Muscle layer of duodenum (tissue), 2 donors: ENCODE results near the gene RTN4R.
"Not testable (repeated sequence)": the region's sequence is repeated elsewhere in the genome, so short reads cannot be mapped to it uniquely, and the experiment has no call there.

Source experiments
- H3K27ac ChIP-seq: one replicate; pipeline ENCODE4 v1.7.0; 2013; ENCODE audit warnings: mild to moderate bottlenecking, low read length
- H3K27me3 ChIP-seq: one replicate; pipeline ENCODE4 v1.7.0; 2013; ENCODE audit warnings: low read depth, mild to moderate bottlenecking, control low read depth, low read length
- H3K36me3 ChIP-seq, 2 donors: one replicate each; pipeline ENCODE4 v1.7.0; 2013; ENCODE audit warnings: low read length in 2 of 2, control low read depth in 1 of 2, mild to moderate bottlenecking in 1 of 2; ENCODE audit not compliant: insufficient read depth in 2 of 2, control insufficient read depth in 1 of 2
- H3K4me1 ChIP-seq, 2 donors: one replicate each; pipeline ENCODE4 v1.7.0; 2013; ENCODE audit warnings: low read length in 2 of 2, mild to moderate bottlenecking in 2 of 2, control low read depth in 1 of 2, moderate library complexity in 1 of 2; ENCODE audit not compliant: insufficient read depth in 2 of 2, control insufficient read depth in 1 of 2
- H3K4me3 ChIP-seq, 2 donors: one replicate each; pipeline ENCODE4 v1.7.0; 2013; ENCODE audit warnings: low read length in 2 of 2, low read depth in 1 of 2, mild to moderate bottlenecking in 1 of 2
- H3K9me3 ChIP-seq, 2 donors: one replicate each; pipeline ENCODE4 v1.7.0; 2013; ENCODE audit warnings: low read length in 2 of 2, control low read depth in 1 of 2, mild to moderate bottlenecking in 1 of 2; ENCODE audit not compliant: control insufficient read depth in 1 of 2
- donor health status: healthy.

Gene RTN4R

DNA sequence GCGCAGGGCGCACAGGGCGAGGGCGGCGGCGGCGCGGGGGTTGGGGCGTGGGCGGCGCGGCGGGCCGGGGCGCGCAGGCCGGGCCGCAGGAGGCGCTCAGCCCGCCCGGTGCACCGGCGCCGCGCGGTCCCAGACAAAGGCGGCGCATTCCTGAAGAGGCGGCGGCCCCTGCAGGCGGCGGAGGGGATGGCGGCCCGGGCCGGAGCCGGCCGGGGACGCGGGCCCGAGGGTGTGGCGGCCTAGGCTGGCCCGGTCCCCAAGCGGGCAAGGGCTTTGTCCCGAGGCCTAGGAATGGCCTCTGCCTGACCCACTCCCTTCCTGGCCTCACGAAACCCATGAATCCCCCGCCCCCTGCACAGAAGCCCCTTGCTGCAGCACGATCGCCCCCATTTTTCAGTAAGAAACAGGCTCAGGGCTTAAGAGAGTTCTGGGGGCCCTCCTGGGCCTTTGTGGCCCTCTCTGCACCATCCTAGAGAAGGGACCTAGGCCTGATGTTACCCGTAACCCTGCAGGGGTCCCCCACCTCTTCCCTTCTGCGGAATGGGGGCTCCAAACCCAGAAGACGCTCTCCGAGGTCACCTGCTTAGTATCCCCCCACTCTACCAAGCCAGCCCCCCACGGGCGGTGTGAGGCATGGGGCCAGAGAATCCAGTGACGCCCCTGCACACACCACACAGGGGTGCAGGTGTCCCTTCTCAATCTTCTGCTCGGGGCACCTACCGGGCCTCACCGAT is at the start of gene RTN4R:
TSS of gene RTN4R (minus strand) at position 40 of the 734 bp plus-strand sequence. CDS start 226 bp downstream, outside the sequence.
- Histone ChIP-seq H3K27ac (no peak within 1 kb of the TSS), H3K4me1 (peaks cover 0 to 10% of the 10 kb centered on the region in 2 donors), H3K9me3 (no peaks in the 10 kb centered on the region), H3K4me3 (peak within 1 kb of the TSS in 1 of 2 donors; percentile 49), H3K36me3 (no peaks in the 10 kb centered on the region), H3K27me3 (peaks cover 4% of the 10 kb centered on the region)

DNA sequence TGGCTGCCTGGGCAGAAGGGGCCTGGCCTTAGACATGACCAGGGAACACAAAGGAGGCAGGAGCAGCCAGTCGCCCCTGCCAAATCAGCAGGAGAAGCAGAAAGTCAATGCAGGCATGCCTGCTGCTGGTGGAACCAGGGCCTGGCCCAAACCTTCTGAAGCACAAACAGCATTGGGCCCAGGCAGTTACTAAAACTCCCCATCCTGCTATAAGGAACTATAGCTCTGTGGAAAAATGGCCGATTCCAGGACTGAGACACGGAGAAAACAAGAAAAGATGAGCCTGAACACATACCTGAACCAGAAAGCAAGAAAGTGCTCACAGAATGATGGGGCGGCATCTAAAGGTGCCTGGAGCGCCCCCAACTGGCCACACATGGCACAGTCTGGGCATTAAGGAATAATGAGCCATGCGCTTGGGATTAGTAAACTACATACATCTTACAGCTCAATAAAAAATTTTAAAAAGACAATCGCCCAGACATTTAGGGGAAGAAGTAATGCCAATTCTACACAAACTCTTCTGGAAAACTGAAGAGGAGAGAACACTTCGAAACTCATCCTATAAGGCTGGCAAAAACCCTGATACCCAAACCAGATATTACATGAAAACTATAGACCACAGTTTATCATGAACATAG is 49.4 kb upstream of the RTN4R start:
- not testable (repeated sequence) for H3K27ac ChIP-seq, H3K36me3 ChIP-seq, H3K27me3 ChIP-seq, H3K9me3 ChIP-seq, H3K4me3 ChIP-seq
- peaks cover 4 to 33% of the 10 kb centered on the region in 2 donors for H3K4me1 ChIP-seq

DNA sequence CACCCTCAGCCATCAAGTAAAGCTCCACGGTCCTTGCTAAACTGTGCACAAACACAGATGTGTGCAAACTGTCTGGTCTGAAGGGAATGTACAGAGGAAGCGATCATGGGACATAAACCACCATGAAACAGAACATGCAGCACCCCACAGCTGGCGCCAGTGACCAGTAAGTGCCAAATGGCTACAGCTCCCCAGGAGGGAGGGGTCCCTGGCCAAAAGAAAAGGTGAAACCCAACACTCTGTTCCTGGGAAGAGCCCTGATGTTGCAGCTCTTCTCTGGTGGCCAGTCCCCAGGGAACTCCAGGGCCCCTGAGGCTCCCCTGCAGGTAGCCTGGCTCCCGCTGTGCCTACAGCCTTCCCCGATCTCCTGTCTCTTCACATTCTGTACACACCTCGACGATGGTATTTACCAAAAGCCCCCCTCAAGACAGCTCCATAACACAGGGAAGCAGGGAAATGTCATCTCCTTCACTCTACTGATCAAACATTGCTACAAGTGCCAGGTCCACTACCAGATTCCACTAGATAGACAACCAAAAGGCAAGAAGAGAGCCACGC is 48.8 kb upstream of the RTN4R start:
- Histone ChIP-seq H3K4me3 (no peak overlapping the region), H3K36me3 (peaks cover 0 to 4% of the 10 kb centered on the region in 2 donors), H3K9me3 (no peaks in the 10 kb centered on the region), H3K27me3 (no peaks in the 10 kb centered on the region), H3K27ac (no peak overlapping the region), H3K4me1 (peaks cover 4 to 33% of the 10 kb centered on the region in 2 donors)

DNA sequence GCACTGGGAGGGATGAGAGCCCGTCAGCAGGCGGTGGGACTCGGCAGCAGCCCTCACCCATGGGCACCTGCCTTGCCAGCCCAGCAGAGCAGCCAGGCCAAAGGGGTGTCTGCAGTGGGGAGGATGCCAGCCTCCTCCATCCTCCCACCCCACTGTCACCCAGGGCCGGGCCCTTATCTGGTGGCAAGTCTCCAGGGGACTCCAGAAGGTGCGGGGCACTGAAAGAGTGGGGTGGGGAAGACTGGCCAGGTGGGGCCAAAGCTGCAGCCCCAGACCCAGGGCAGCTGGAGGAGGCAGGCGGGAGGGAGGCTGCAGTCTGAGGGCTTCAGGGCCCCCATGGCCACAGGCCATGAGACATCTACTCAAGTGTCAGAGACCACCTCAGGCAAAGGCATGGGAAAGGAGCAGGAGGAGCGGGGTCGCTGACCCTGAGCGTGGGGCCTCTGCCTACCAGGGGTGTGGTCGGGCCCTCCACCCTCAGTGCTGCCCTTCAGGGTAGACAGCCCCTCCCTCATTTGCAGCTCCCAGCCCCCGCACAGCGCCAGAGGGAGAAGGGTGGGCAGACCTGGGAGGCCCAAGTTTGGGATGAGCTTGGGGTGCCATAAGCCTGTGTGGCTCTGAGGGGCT is 48.2 kb upstream of the RTN4R start:
- Histone ChIP-seq H3K9me3 (no peaks in the 10 kb centered on the region), H3K27me3 (no peaks in the 10 kb centered on the region), H3K36me3 (peaks cover 0 to 4% of the 10 kb centered on the region in 2 donors), H3K4me1 (peaks cover 4 to 28% of the 10 kb centered on the region in 2 donors), H3K4me3 (no peak overlapping the region), H3K27ac (no peak overlapping the region)

DNA sequence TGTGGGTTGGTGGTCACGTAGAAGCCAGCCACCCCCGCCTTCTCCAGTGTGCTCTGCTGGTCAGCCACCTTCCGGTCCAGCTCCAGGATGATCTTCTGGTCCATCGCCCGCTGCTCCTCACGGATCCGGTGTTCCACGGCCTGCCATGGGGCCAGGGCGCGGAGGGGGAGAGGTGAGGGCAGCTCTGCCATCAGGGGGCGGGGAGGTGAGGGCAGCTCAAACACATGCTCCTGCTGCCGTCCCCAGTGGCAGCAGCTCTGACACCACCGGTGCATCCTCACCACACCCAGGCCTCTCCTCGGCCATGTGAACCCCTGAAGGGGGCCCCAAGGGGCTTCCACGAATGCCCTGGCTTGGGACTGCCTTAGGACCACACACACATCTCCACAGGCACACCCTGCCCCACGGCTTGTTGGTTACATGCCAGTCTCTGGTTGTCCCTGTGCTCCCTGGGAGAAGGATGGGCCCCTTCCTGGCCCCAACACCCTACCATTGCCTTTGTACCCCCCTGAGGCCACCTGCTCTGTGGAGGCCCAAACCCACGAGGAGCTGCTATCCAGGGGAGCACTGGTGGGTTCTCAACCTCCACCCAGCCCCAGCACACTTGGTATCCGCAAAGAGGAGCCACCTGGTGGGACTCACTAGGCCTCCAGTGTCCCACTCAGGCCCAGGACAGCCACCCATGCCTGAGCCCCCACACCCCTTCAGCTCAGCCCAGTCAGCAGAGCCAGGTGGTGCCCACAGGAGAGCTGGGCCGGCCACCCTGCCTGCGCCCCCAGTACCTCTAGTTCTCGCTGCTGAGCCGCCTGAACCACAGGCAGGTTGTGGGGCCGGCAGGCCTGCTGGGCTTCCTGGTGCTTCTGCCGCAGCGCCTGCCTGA is 47.5 kb upstream of the RTN4R start:
- Histone ChIP-seq H3K4me3 (no peak overlapping the region), H3K4me1 (peaks cover 4 to 22% of the 10 kb centered on the region in 2 donors), H3K27me3 (no peaks in the 10 kb centered on the region), H3K27ac (no peak overlapping the region), H3K9me3 (no peaks in the 10 kb centered on the region), H3K36me3 (peaks cover 0 to 4% of the 10 kb centered on the region in 2 donors)

DNA sequence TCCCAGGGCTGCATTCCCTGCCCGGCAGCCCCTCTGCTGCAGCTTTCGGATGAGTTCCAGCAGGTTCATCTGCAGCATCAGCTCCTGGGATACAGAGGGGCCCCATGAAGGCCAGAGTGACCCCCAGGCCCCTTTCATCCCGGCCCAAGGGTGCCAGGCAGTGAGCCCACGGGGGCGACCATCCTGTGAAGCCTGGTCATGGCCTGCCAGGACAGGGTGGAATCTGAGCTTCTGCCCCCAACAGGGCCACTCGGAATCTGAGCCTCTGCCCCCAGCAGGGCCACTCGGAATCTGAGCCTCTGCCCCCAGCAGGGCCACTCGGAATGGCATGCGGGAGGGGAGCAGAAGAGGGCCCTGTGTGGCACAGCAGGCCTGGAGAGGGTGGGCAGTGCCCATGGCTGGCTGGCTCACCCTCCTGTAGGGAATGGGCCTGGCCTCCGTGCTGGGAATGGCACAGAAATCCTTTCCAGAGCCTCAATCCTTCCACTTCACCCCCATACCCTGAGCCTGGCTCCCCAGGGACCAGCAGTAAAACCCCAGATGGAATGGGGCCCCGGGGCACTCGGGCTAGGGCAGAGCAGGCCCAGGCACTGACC is 46.7 kb upstream of the RTN4R start:
- peaks cover 4 to 22% of the 10 kb centered on the region in 2 donors for H3K4me1 ChIP-seq
- not testable (repeated sequence) for H3K9me3 ChIP-seq, H3K27ac ChIP-seq, H3K36me3 ChIP-seq, H3K4me3 ChIP-seq, H3K27me3 ChIP-seq

DNA sequence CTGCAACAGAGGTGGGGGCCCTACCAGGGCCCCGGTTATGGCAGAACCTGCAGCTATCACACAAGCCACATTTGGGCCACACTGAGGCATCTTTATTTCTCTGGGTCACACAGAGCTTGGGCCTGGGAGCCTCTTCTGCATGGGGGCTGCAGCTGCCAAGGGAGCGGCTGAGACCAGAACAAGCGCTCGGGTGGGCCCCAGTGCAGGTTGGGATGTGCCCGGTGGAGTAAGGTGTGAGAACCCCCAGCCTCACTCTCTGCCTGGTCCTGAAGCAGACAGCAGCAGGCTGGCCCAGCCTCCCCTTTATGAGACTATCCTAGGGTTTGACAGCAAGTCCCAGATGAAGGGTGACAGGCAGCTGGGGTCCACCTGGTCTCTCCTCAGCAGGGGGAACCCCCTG is 46.1 kb upstream of the RTN4R start:
- H3K27me3 ChIP-seq, H3K36me3 ChIP-seq, H3K4me3 ChIP-seq, H3K27ac ChIP-seq, H3K9me3 ChIP-seq: not testable (repeated sequence)
- peaks cover 4 to 21% of the 10 kb centered on the region in 2 donors for H3K4me1 ChIP-seq

DNA sequence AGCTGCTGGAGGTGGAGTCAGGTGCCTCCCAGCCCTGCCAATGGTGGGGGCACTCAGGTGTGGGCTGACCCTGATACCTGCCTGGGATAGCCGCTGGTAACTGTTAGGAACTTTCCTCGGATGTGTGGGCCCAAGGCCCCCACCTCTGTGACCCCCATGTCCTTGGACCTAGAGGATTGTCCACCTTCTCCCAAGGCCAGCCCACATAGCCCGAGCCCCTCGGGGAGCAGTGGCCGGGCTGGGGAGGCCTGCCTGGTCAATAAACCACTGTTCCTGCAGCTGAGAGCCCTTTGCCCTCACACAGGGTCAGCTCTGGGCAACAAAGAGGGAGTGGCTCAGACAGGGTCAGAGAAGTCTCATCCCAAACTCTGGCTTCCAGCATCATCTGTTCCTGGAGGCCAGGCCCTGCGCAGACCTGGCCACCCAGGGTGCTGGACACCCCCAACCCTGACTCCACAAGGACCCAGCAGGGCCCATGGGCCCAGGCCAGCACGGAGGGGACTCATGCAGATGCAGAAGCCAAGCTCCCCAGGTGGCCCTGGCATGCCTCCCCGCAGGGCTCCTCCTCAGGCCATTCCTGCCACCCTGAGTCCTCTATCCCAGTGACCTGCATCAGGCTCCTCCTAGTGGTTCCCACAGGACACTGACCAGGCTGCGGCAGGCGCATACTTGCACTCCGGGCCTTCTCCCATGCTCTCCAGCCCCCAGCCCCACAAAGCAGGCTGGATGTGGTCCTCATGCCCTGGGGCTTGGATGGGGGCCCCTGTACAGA is 45.4 kb upstream of the RTN4R start:
- not testable (repeated sequence) for H3K27ac ChIP-seq, H3K27me3 ChIP-seq, H3K4me3 ChIP-seq, H3K36me3 ChIP-seq, H3K9me3 ChIP-seq
- H3K4me1 ChIP-seq = peaks cover 4 to 14% of the 10 kb centered on the region in 2 donors

DNA sequence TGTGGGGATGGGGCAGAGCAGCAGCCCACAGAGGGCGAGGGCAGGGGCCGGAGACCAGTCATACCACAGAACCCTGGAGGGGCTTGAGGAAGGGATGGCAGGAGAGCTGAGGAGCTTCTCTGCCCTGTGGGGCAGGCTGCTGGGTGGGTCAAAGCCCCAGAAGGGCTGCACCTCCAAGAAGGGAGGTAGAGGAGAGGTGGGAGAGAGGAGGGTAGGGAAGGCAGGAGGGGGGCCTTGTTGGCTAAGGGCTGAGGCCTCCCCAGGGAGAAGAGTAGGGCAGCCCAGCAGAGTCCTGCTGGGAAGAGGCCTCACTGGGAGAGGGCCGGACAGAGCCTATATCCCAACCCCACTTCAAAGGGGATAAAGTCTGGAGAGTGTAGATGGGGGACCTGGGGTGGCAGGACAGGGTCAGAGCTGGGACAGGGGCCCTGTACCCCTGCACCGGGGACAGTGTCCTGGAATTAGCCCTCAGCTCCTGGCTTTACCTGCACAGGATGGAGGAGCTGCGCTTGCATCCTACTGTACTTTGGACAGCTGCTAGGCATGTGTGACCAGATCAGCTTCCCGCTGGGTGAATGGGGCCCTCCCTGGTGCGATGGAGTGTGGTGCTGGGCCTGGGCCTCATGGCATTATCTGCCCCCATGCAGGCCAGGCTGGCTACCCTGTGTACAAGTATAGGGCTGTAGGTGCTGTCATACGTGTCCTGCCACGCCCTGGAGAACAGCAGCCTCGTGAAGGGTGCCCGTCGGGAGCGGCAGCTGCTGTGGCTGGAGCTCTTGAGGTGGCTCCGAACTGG is 44.5 kb upstream of the RTN4R start:
- no peak overlapping the region for H3K27ac ChIP-seq
- H3K4me3 ChIP-seq = no peak overlapping the region
- no peaks in the 10 kb centered on the region for H3K9me3 ChIP-seq
- H3K27me3 ChIP-seq = no peaks in the 10 kb centered on the region
- H3K36me3 ChIP-seq = peaks cover 0 to 4% of the 10 kb centered on the region in 2 donors
- H3K4me1 ChIP-seq = peaks cover 0 to 8% of the 10 kb centered on the region in 2 donors
